Measurements from ENCODE around the gene CMC1. TPM values are rescaled to one million over a fixed set of nuclear protein-coding genes. Genes with fewer than 3 reads are reported as not detected.

The CMC1 gene
- total RNA-seq, 2 donors from 2014 or later: 3.3 to 5.6 TPM

DNA sequence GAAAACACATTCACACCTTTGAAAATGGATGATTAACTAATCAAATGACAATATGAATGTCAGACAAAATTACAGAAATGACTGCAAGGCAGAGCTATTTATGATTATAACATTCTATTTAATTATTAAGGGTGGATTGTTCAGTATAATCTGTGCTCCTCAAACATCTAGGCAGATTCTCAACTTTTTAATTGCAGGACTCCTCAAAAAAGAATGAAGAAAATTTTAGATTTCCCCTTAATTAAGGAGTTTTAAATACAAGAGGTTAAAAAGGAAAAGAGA, 22.6 kb upstream of the CMC1 start:
- no peaks in the 10 kb centered on the region for H3K4me1 ChIP-seq (ENCODE audit: control insufficient read depth in 1 of 2, low read depth in 2 of 2)
- ATAC-seq (ENCODE audit: insufficient number of reproducible peaks, low FRiP score, low read depth) (no peak), DNase-seq (ENCODE audit: low spot score) (no peak)
- H3K36me3 ChIP-seq: no peaks in the 10 kb centered on the region
- TF ChIP-seq, protein P1, sequence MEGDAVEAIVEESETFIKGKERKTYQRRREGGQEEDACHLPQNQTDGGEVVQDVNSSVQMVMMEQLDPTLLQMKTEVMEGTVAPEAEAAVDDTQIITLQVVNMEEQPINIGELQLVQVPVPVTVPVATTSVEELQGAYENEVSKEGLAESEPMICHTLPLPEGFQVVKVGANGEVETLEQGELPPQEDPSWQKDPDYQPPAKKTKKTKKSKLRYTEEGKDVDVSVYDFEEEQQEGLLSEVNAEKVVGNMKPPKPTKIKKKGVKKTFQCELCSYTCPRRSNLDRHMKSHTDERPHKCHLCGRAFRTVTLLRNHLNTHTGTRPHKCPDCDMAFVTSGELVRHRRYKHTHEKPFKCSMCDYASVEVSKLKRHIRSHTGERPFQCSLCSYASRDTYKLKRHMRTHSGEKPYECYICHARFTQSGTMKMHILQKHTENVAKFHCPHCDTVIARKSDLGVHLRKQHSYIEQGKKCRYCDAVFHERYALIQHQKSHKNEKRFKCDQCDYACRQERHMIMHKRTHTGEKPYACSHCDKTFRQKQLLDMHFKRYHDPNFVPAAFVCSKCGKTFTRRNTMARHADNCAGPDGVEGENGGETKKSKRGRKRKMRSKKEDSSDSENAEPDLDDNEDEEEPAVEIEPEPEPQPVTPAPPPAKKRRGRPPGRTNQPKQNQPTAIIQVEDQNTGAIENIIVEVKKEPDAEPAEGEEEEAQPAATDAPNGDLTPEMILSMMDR (IDR thresholded peaks at IDR 0.05): no peak
- no peak overlapping the region for H3K4me3 ChIP-seq
- no peaks in the 10 kb centered on the region for H3K27me3 ChIP-seq (replicated peaks; ENCODE audit: insufficient read depth)
- no peak overlapping the region for H3K27ac ChIP-seq
- H3K9me3 ChIP-seq: peaks cover 15% of the 10 kb centered on the region

DNA sequence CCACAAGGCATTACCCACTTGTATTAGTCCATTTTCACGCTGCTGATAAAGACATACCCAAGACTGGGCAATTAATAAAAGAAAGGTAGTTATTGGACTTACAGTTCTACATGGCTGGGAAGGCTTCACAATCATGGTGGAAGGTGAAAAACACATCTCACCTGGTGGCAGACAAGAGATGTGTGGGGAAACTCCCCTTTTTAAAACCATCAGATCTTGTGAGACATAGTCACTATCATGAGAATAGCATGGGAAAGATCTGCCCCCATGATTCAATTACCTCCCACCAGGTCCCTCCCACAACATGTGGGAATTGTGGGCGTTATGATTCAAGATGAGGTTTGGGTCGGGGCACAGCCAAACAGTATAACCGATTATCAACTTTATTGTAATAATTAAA, 17.0 kb upstream of the CMC1 start:
- Histone ChIP-seq H3K27ac (no peak overlapping the region), H3K36me3 (no peaks in the 10 kb centered on the region), H3K9me3 (no peaks in the 10 kb centered on the region), H3K27me3 (replicated peaks; ENCODE audit: insufficient read depth) (no peaks in the 10 kb centered on the region), H3K4me1 (ENCODE audit: control insufficient read depth in 1 of 2, low read depth in 2 of 2) (no peaks in the 10 kb centered on the region), H3K4me3 (no peak overlapping the region)
- no peak for ATAC-seq (ENCODE audit: insufficient number of reproducible peaks, low FRiP score, low read depth)
- DNase-seq (ENCODE audit: low spot score): no peak
- TF ChIP-seq, protein P1 (IDR thresholded peaks at IDR 0.05): no peak

DNA sequence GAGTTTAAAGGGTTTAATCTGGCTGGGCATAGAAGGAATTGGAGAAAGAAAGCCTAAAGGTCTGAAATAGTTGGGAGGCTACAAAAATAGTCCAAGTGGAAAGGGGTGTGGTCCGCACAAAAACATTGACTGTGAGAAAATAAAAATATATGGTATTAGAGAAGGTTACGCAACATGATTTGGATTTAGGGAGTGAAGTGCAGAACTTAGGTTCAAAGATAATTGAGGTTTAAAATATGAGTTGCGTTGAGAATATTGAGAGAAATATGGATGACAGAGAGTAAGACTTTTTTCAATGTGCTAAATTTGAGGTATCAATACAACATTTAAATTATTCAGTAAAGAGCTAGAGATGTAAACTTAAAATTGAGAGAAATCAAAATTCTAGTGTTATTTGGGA, 15.4 kb upstream of the CMC1 start:
- no peak overlapping the region for H3K4me3 ChIP-seq
- no peaks in the 10 kb centered on the region for H3K36me3 ChIP-seq
- H3K9me3 ChIP-seq: no peaks in the 10 kb centered on the region
- H3K27me3 ChIP-seq (replicated peaks; ENCODE audit: insufficient read depth): no peaks in the 10 kb centered on the region
- TF ChIP-seq, protein P1 (IDR thresholded peaks at IDR 0.05): no peak
- H3K4me1 ChIP-seq (ENCODE audit: control insufficient read depth in 1 of 2, low read depth in 2 of 2): no peaks in the 10 kb centered on the region
- DNase-seq (ENCODE audit: low spot score) (no peak), ATAC-seq (ENCODE audit: insufficient number of reproducible peaks, low FRiP score, low read depth) (no peak)
- no peak overlapping the region for H3K27ac ChIP-seq

DNA sequence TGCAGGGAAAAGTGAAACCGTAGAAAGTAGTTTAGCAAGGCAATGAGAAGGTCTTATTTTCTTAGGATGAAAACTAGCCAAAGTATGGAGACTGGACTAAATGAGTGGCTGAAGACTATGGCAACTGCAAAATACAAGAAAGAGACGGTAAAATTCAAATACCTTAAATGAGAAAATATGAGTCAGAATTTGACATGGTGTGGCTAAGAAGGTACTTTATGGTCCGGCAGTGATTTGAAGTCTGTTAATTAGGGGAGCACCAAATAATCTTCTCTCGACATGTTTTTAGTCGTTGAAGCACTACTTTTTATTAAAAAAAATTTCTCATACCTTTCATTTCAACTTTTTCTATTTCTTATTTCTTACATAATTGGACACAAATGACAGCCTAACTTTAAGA, 12.8 kb upstream of the CMC1 start:
- ATAC-seq (ENCODE audit: insufficient number of reproducible peaks, low FRiP score, low read depth): no peak

DNA sequence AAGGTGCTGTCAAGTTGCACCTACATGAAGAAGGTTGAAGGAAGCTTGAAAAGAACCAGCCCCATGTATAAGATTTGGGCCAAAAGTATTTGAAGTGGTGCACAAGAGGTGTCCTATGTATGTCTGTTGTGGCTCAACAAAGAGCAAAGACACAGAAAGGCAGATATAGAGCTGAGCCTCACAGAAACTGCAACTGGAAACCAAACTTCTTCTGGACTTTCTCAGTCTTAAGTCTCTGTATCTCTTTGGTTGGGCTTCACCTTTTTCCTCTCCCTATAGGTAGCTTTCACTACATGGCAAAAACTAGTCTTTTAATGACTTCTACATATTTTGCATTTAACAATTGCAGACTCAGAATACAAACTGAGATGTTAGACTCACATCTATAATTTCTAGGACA, 8.8 kb upstream of the CMC1 start:
- Histone ChIP-seq H3K9me3 (no peaks in the 10 kb centered on the region), H3K4me1 (ENCODE audit: control insufficient read depth in 1 of 2, low read depth in 2 of 2) (no peaks in the 10 kb centered on the region), H3K27me3 (replicated peaks; ENCODE audit: insufficient read depth) (no peaks in the 10 kb centered on the region), H3K36me3 (no peaks in the 10 kb centered on the region), H3K27ac (no peak overlapping the region), H3K4me3 (no peak overlapping the region)
- DNase-seq (ENCODE audit: low spot score) (no peak), ATAC-seq (ENCODE audit: insufficient number of reproducible peaks, low FRiP score, low read depth) (no peak)
- TF ChIP-seq, protein P1 (IDR thresholded peaks at IDR 0.05): no peak

More for the DNA sequence above, 12.8 kb upstream of the CMC1 start:
- Histone ChIP-seq H3K27me3 (replicated peaks; ENCODE audit: insufficient read depth) (no peaks in the 10 kb centered on the region), H3K27ac (no peak overlapping the region), H3K9me3 (no peaks in the 10 kb centered on the region), H3K4me1 (ENCODE audit: control insufficient read depth in 1 of 2, low read depth in 2 of 2) (no peaks in the 10 kb centered on the region), H3K36me3 (no peaks in the 10 kb centered on the region), H3K4me3 (no peak overlapping the region)
- TF ChIP-seq, protein P1 (IDR thresholded peaks at IDR 0.05): no peak
- DNase-seq (ENCODE audit: low spot score): no peak

Measured in thoracic aorta (tissue), 2 donors.